NCI-H2227 (cell line): Measurements from ENCODE around the gene PLEKHS1.
A peak's percentile ranks its signal among the peaks of the same experiment; 100 is the strongest.
"Not testable (repeated sequence)": the region's sequence is repeated elsewhere in the genome, so short reads cannot be mapped to it uniquely, and the experiment has no call there.

Experiments used
- DNase-seq: peaks from one replicate; lab custom pipeline; 2025; ENCODE audit not compliant: unreplicated experiment; lab: John Stamatoyannopoulos, UW

Gene PLEKHS1

GRCh38 chr10:113739577-113739976 is 11.9 kb upstream of the PLEKHS1 start:
- no peak for DNase-seq

- no peak for DNase-seq
Observed at GRCh38 chr10:113740850-113741249, 10.6 kb upstream of the PLEKHS1 start.

GRCh38 chr10:113742466-113742865 is 9.0 kb upstream of the PLEKHS1 start:
- no peak for DNase-seq

- DNase-seq = no peak
Observed at GRCh38 chr10:113743594-113743993, 7.9 kb upstream of the PLEKHS1 start.

- DNase-seq = no peak
Observed at GRCh38 chr10:113745374-113745773, 6.1 kb upstream of the PLEKHS1 start.

- no peak for DNase-seq
Observed at GRCh38 chr10:113746217-113746957, 5.1 kb upstream of the PLEKHS1 start.

GRCh38 chr10:113752553-113752952 is 1.1 kb downstream of the PLEKHS1 start:
- DNase-seq = no peak

- DNase-seq = peak; percentile 51
Observed at GRCh38 chr10:113753020-113753692, 1.7 kb downstream of the PLEKHS1 start.

GRCh38 chr10:113754125-113754524 is 2.6 kb downstream of the PLEKHS1 start:
- no peak for DNase-seq

GRCh38 chr10:113754768-113755167 is 3.3 kb downstream of the PLEKHS1 start:
- no peak for DNase-seq

GRCh38 chr10:113756940-113757543 is 5.6 kb downstream of the PLEKHS1 start:
- DNase-seq = no peak

GRCh38 chr10:113762083-113762482 is 10.6 kb downstream of the PLEKHS1 start:
- no peak for DNase-seq

GRCh38 chr10:113764582-113764981 is 13.1 kb downstream of the PLEKHS1 start:
- DNase-seq = no peak

GRCh38 chr10:113765910-113766309 is 14.4 kb downstream of the PLEKHS1 start:
- DNase-seq = no peak

GRCh38 chr10:113767222-113767621 is 15.7 kb downstream of the PLEKHS1 start:
- no peak for DNase-seq

GRCh38 chr10:113770346-113770745 is 18.9 kb downstream of the PLEKHS1 start:
- no peak for DNase-seq

GRCh38 chr10:113771131-113771530 is 19.6 kb downstream of the PLEKHS1 start:
- DNase-seq = not testable (repeated sequence)

GRCh38 chr10:113775686-113776294 is 24.3 kb downstream of the PLEKHS1 start:
- no peak for DNase-seq

- no peak for DNase-seq
Observed at GRCh38 chr10:113776553-113776952, 25.1 kb downstream of the PLEKHS1 start.

GRCh38 chr10:113780681-113781250 is 29.3 kb downstream of the PLEKHS1 start:
- DNase-seq = no peak

GRCh38 chr10:113782367-113782766 is 30.9 kb downstream of the PLEKHS1 start:
- DNase-seq = no peak
